HepG2 (cell line): ENCODE results near the gene FER1L5. TPM values are rescaled to one million over a fixed set of nuclear protein-coding genes. Genes with fewer than 3 reads are reported as not detected.

Experiments
- CAMTA2 ChIP-seq: sonication (generic); formaldehyde crosslinking; IDR thresholded peaks from 2 replicates; pipeline ENCODE4 v1.4.0; 2020; ENCODE audit warnings: mild to moderate bottlenecking, missing genetic modification reagents, borderline replicate concordance
- CCDC6 ChIP-seq: sonication (generic); formaldehyde crosslinking; IDR thresholded peaks from 2 replicates; pipeline ENCODE4 v1.8.1; 2022; ENCODE audit warnings: mild to moderate bottlenecking, missing genetic modification reagents, moderate library complexity
- FOXC1 ChIP-seq: sonication (generic); formaldehyde crosslinking; IDR thresholded peaks from 2 replicates; pipeline ENCODE4 v1.8.0; 2022; ENCODE audit warnings: mild to moderate bottlenecking, missing genetic modification reagents, borderline replicate concordance
- FOXK1 ChIP-seq: sonication (generic); formaldehyde crosslinking; IDR thresholded peaks from 2 replicates; pipeline ENCODE4 v1.4.0; 2020; ENCODE audit warnings: low read depth, missing genetic modification reagents, borderline replicate concordance
- GLI4 ChIP-seq: sonication (generic); formaldehyde crosslinking; IDR thresholded peaks from 2 replicates; pipeline ENCODE4 v1.5.1; 2020; ENCODE audit warnings: missing genetic modification reagents, mild to moderate bottlenecking, moderate library complexity, borderline replicate concordance
- MAFK ChIP-seq, 2 experiments: IDR thresholded peaks in 1 of 2; conservative IDR thresholded peaks in 1 of 2; 2 replicates each; pipeline ENCODE4 v1.6.1; 2011; ENCODE audit warnings: improper control_type of control experiment in 2 of 2, low read length in 2 of 2
- NKX3-1 ChIP-seq: sonication (generic); formaldehyde crosslinking; IDR thresholded peaks from 2 replicates; pipeline ENCODE4 v1.5.0; 2020; ENCODE audit warnings: missing genetic modification reagents
- RARA ChIP-seq: IDR thresholded peaks from 2 replicates; pipeline ENCODE4 v1.6.1; 2016; ENCODE audit warnings: missing genetic modification reagents, missing compliant biosample characterization
- ZGPAT ChIP-seq: IDR thresholded peaks from 2 replicates; pipeline ENCODE4 v1.6.1; 2016; ENCODE audit warnings: mild to moderate bottlenecking
- ZNF335 ChIP-seq: sonication (generic); formaldehyde crosslinking; IDR thresholded peaks from 2 replicates; pipeline ENCODE4 v1.4.0; 2020; ENCODE audit warnings: missing genetic modification reagents
- polyA plus RNA-seq, 8 experiments: library from polyadenylated mRNA; depleted of rRNA in 3 of 8; stranded (reverse) in 7 of 8; unstranded in 1 of 8; fragments of >200 nt; fragmentation: Illumina TruSeq in 4 of 8; extraction: Trizol in 4 of 8; gene quantifications; 2 replicates each; pipeline versions ENCODE4 v1.2.1 to v1.2.3, GENCODE V29; 2011 to 2016; ENCODE audit warnings: low read depth in 4 of 8, missing spikeins in 1 of 8, mixed read lengths in 1 of 8; ENCODE audit not compliant: insufficient read depth in 1 of 8
- total RNA-seq, 5 experiments: library from RNA; depleted of rRNA; stranded (reverse); fragments of >200 nt; fragmentation: Illumina TruSeq; extraction: Trizol; gene quantifications; 2 replicates each; pipeline ENCODE4 v1.2.3, GENCODE V29; 2016; ENCODE audit warnings: low read depth in 1 of 5
- TF ChIP-seq, protein P1 (sequence below), 2 experiments: fragments of 450-650 bp in 1 of 2; sonication (generic) in 1 of 2; formaldehyde crosslinking in 1 of 2; IDR thresholded peaks; 2 replicates each; pipeline versions ENCODE4 v1.6.1 to v1.8.0; 2016 to 2022; ENCODE audit warnings: antibody characterized with exemption in 1 of 2, mild to moderate bottlenecking in 1 of 2, missing genetic modification reagents in 1 of 2
- TF ChIP-seq, protein P2 (sequence below): fragments of 450-650 bp; IDR thresholded peaks from 2 replicates; pipeline ENCODE4 v1.6.1; 2016

FER1L5 gene
- total and polyA plus RNA-seq, 2 of the 13 experiments (the other 11 are each of a cell fraction or from before 2014, with no cell fraction given): 0.02 to 0.08 TPM

- TF ChIP-seq, protein P1, sequence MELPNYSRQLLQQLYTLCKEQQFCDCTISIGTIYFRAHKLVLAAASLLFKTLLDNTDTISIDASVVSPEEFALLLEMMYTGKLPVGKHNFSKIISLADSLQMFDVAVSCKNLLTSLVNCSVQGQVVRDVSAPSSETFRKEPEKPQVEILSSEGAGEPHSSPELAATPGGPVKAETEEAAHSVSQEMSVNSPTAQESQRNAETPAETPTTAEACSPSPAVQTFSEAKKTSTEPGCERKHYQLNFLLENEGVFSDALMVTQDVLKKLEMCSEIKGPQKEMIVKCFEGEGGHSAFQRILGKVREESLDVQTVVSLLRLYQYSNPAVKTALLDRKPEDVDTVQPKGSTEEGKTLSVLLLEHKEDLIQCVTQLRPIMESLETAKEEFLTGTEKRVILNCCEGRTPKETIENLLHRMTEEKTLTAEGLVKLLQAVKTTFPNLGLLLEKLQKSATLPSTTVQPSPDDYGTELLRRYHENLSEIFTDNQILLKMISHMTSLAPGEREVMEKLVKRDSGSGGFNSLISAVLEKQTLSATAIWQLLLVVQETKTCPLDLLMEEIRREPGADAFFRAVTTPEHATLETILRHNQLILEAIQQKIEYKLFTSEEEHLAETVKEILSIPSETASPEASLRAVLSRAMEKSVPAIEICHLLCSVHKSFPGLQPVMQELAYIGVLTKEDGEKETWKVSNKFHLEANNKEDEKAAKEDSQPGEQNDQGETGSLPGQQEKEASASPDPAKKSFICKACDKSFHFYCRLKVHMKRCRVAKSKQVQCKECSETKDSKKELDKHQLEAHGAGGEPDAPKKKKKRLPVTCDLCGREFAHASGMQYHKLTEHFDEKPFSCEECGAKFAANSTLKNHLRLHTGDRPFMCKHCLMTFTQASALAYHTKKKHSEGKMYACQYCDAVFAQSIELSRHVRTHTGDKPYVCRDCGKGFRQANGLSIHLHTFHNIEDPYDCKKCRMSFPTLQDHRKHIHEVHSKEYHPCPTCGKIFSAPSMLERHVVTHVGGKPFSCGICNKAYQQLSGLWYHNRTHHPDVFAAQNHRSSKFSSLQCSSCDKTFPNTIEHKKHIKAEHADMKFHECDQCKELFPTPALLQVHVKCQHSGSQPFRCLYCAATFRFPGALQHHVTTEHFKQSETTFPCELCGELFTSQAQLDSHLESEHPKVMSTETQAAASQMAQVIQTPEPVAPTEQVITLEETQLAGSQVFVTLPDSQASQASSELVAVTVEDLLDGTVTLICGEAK (IDR thresholded peaks at IDR 0.05): no peak
- TF ChIP-seq, protein P1 (CRISPR knock-in tag; IDR thresholded peaks at IDR 0.05): no peak
- TF ChIP-seq ZNF335 (no peak), NKX3-1 (CRISPR knock-in tag) (no peak), CCDC6 (no peak), CAMTA2 (CRISPR knock-in tag) (no peak), RARA (CRISPR knock-in tag) (no peak), FOXK1 (CRISPR knock-in tag) (no peak), ZGPAT (CRISPR knock-in tag) (no peak), MAFK (conservative IDR thresholded peaks at IDR 0.05 in 1 of 2, IDR thresholded peaks at IDR 0.05 in 1 of 2; ENCODE audit: low read length in 2 of 2) (no peak), FOXC1 (CRISPR knock-in tag) (no peak), GLI4 (CRISPR knock-in tag) (no peak)
- TF ChIP-seq, protein P2, sequence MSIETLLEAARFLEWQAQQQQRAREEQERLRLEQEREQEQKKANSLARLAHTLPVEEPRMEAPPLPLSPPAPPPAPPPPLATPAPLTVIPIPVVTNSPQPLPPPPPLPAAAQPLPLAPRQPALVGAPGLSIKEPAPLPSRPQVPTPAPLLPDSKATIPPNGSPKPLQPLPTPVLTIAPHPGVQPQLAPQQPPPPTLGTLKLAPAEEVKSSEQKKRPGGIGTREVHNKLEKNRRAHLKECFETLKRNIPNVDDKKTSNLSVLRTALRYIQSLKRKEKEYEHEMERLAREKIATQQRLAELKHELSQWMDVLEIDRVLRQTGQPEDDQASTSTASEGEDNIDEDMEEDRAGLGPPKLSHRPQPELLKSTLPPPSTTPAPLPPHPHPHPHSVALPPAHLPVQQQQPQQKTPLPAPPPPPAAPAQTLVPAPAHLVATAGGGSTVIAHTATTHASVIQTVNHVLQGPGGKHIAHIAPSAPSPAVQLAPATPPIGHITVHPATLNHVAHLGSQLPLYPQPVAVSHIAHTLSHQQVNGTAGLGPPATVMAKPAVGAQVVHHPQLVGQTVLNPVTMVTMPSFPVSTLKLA: no peak
Measured at GRCh38 chr2:96737831-96738230, 95.3 kb downstream of the FER1L5 start (continued).
